ENCODE measurements around the gene GLIPR1L1. TPM values are rescaled to one million over a fixed set of nuclear protein-coding genes. Genes with fewer than 3 reads are reported as not detected.

Gene GLIPR1L1
- total RNA-seq, 2 donors from 2014 or later: not detected

DNA sequence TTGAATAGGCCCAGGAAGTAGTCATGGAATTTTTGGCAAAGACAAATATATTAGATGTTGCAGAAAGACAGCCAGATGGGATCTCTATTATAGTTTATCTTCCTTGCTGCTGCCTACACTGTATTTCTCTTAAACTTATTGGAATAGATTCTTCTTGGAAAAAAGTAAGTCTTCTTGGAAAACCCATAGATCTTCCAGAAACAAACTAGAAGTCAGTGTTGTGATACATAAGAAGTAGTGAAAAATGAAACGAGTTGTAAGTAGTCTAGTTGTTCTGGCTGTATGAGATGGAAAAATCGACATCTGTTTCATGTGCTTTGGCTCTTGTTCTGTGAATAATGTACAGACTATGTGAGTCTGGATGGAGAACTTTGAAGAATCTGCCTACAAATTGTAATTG, 85.4 kb downstream of the GLIPR1L1 start:
- DNase-seq (ENCODE audit: low spot score): no peak
- intact Hi-C loops (cut with DNase I): no loop called here

Other genes starting within 250 kb of the GLIPR1L1 start
- gene KCNC2, start 124.8 kb upstream of the GLIPR1L1 start, total RNA-seq: not detected
- gene CAPS2, start 4.3 kb upstream of the GLIPR1L1 start, total RNA-seq: 10 to 100 TPM in 1 of 2 donors, 1 to 10 TPM in 1; 8.6 to 13.5 TPM
- under 1 TPM; 0.38 to 0.65 TPM for gene GLIPR1L2, start 56.4 kb downstream of the GLIPR1L1 start, total RNA-seq
- 10 to 100 TPM; 57.2 to 68.0 TPM for gene GLIPR1, start 146.1 kb downstream of the GLIPR1L1 start, total RNA-seq
- 10 to 100 TPM; 47.6 TPM for gene KRR1, start 176.9 kb downstream of the GLIPR1L1 start, total RNA-seq

Data from posterior vena cava (tissue), 2 donors.